PC-3 (cell line): ENCODE data around the gene MCHR1.

ENCODE experiments used
- CTCF ChIP-seq: fragments of 300-600 bp; sonication (generic); conservative IDR thresholded peaks from 2 replicates; pipeline ENCODE4 v1.5.1; 2017; ENCODE audit warnings: antibody characterized with exemption, low read depth, mild to moderate bottlenecking, low read length
- EZH2 ChIP-seq: fragments of 300-600 bp; sonication (generic); IDR thresholded peaks from one replicate; pipeline ENCODE4 v1.6.1; 2017; ENCODE audit warnings: antibody characterized with exemption, mild to moderate bottlenecking, low read length; ENCODE audit not compliant: unreplicated experiment
- EZH2phosphoT487 ChIP-seq: fragments of 300-600 bp; sonication (generic); IDR thresholded peaks from 2 replicates; pipeline ENCODE4 v1.6.1; 2018; ENCODE audit warnings: mild to moderate bottlenecking, antibody characterized with exemption, low read length, borderline replicate concordance

GRCh38 chr22:40673017-40673416, 6.3 kb upstream of the MCHR1 start:
- no peak for TF ChIP-seq CTCF
- no peak for TF ChIP-seq EZH2phosphoT487
- TF ChIP-seq EZH2 = no peak
